CD4-positive, alpha-beta T cell treated with Interferon gamma for 1 hour (primary cell): ENCODE data around the gene NR1D1.

Source experiments
- DNase-seq: peaks from one replicate; pipeline ENCODE4 v3.0.0-alpha.2; 2020

NR1D1 gene

GRCh38 chr17:40074175-40074512, 26.2 kb downstream of the NR1D1 start:
- DNase-seq, result no peak

- DNase-seq, result no peak
These were observed 26.8 kb downstream of the NR1D1 start for GRCh38 chr17:40073454-40074174.

- DNase-seq, result no peak
These were observed 27.5 kb downstream of the NR1D1 start for GRCh38 chr17:40072735-40073346.

GRCh38 chr17:40072040-40072734, 28.2 kb downstream of the NR1D1 start:
- no peak for DNase-seq

GRCh38 chr17:40071313-40072039, 28.9 kb downstream of the NR1D1 start:
- no peak for DNase-seq

GRCh38 chr17:40070709-40071312, 29.6 kb downstream of the NR1D1 start:
- DNase-seq, result no peak

- peak; percentile 34 for DNase-seq
These were observed 30.4 kb downstream of the NR1D1 start for GRCh38 chr17:40069751-40070708.

- DNase-seq, result peak; percentile 78
These were observed 31.3 kb downstream of the NR1D1 start for GRCh38 chr17:40068917-40069750.

- no peak for DNase-seq
These were observed 31.8 kb downstream of the NR1D1 start for GRCh38 chr17:40068584-40068916.

GRCh38 chr17:40068129-40068581, 32.2 kb downstream of the NR1D1 start:
- no peak for DNase-seq

- no peak for DNase-seq
These were observed 32.7 kb downstream of the NR1D1 start for GRCh38 chr17:40067710-40068109.

GRCh38 chr17:40065769-40066510, 34.4 kb downstream of the NR1D1 start:
- no peak for DNase-seq

GRCh38 chr17:40064971-40065768, 35.2 kb downstream of the NR1D1 start:
- no peak for DNase-seq

- no peak for DNase-seq
These were observed 36.4 kb downstream of the NR1D1 start for GRCh38 chr17:40063901-40064531.

GRCh38 chr17:40063187-40063771, 37.1 kb downstream of the NR1D1 start:
- peak; percentile 22 for DNase-seq

GRCh38 chr17:40062329-40063186, 37.8 kb downstream of the NR1D1 start, which contains the start of gene THRA:
TSS of gene THRA (plus strand) at chr17:40062965. CDS start at chr17:40074489, 11,524 bp downstream.
- DNase-seq, result peak; percentile 68

- no peak for DNase-seq
These were observed 38.8 kb downstream of the NR1D1 start for GRCh38 chr17:40061609-40062038.
